Measurements from ENCODE around the gene YIPF1. TPM values are rescaled to one million over a fixed set of nuclear protein-coding genes. Genes with fewer than 3 reads are reported as not detected.
"Not testable (repeated sequence)": the region's sequence is repeated elsewhere in the genome, so short reads cannot be mapped to it uniquely, and the experiment has no call there.

Gene YIPF1
- total RNA-seq, 2 experiments from 2014 or later, result 4.3 to 5.5 TPM

- no peaks in the 10 kb centered on the region for H3K27me3 Mint-ChIP-seq
- Histone ChIP-seq H3K9me3 (ENCODE audit: control insufficient read depth in 1 of 2, insufficient read depth in 1 of 2, low read length in 2 of 2) (no peaks in the 10 kb centered on the region), H3K27ac (ENCODE audit: low read depth in 1 of 2, low read length in 2 of 2) (no peak overlapping the region), H3K27me3 (ENCODE audit: control insufficient read depth in 1 of 2, insufficient read depth in 2 of 2, low read length in 2 of 2) (no peaks in the 10 kb centered on the region), H3K4me1 (ENCODE audit: insufficient read depth, low read length) (no peaks in the 10 kb centered on the region), H3K4me3 (ENCODE audit: low read length) (no peak overlapping the region), H3K36me3 (ENCODE audit: insufficient read depth, low read length) (peaks cover 47% of the 10 kb centered on the region)
- peaks cover 3% of the 10 kb centered on the region for H3K4me1 Mint-ChIP-seq (ENCODE audit: low read depth)
- CTCF ChIA-PET, result no interaction called here
- POLR2A ChIA-PET, result no interaction called here
- no peak for DNase-seq
- TF ChIP-seq CTCF (IDR thresholded peaks at IDR 0.05), result no peak
- no peak overlapping the region for H3K4me3 Mint-ChIP-seq
- ATAC-seq (ENCODE audit: poor library complexity), result no peak
- intact Hi-C loops (cut with DNase I, micrococcal nuclease), result no loop called here
- peaks cover 77% of the 10 kb centered on the region for H3K36me3 Mint-ChIP-seq (ENCODE audit: low read depth)
- H3K27ac Mint-ChIP-seq, result no peak overlapping the region
- H3K9me3 Mint-ChIP-seq, result no peaks in the 10 kb centered on the region
These were observed 68.2 kb downstream of the YIPF1 start for GRCh38 chr1:53821380-53821779.

GRCh38 chr1:53819387-53819786 is 70.2 kb downstream of the YIPF1 start:
- Histone ChIP-seq H3K27me3 (ENCODE audit: control insufficient read depth in 1 of 2, insufficient read depth in 2 of 2, low read length in 2 of 2) (no peaks in the 10 kb centered on the region), H3K27ac (ENCODE audit: low read depth in 1 of 2, low read length in 2 of 2) (no peak overlapping the region), H3K4me1 (ENCODE audit: insufficient read depth, low read length) (no peaks in the 10 kb centered on the region), H3K36me3 (ENCODE audit: insufficient read depth, low read length) (peaks cover 29% of the 10 kb centered on the region), H3K4me3 (ENCODE audit: low read length) (no peak overlapping the region), H3K9me3 (ENCODE audit: control insufficient read depth in 1 of 2, insufficient read depth in 1 of 2, low read length in 2 of 2) (no peaks in the 10 kb centered on the region)
- H3K9me3 Mint-ChIP-seq, result no peaks in the 10 kb centered on the region
- TF ChIP-seq CTCF (IDR thresholded peaks at IDR 0.05), result no peak
- peaks cover 3% of the 10 kb centered on the region for H3K4me1 Mint-ChIP-seq (ENCODE audit: low read depth)
- POLR2A ChIA-PET, result no interaction called here
- H3K27me3 Mint-ChIP-seq, result no peaks in the 10 kb centered on the region
- ATAC-seq (ENCODE audit: poor library complexity), result no peak
- DNase-seq, result no peak
- no peak overlapping the region for H3K27ac Mint-ChIP-seq
- H3K36me3 Mint-ChIP-seq (ENCODE audit: low read depth), result peaks cover 77% of the 10 kb centered on the region
- H3K4me3 Mint-ChIP-seq, result no peak overlapping the region
- CTCF ChIA-PET, result no interaction called here
- intact Hi-C loops (cut with DNase I, micrococcal nuclease), result no loop called here

- H3K36me3 ChIP-seq (ENCODE audit: insufficient read depth, low read length), result peaks cover 17% of the 10 kb centered on the region
- POLR2A ChIA-PET, result not testable (repeated sequence)
These were observed 73.0 kb downstream of the YIPF1 start for GRCh38 chr1:53816584-53816983.

GRCh38 chr1:53815484-53815883 is 74.1 kb downstream of the YIPF1 start:
- CTCF ChIA-PET; H3K27ac Mint-ChIP-seq; POLR2A ChIA-PET; H3K4me3 Mint-ChIP-seq; H3K4me1 ChIP-seq (ENCODE audit: insufficient read depth, low read length); intact Hi-C loops (cut with DNase I, micrococcal nuclease); H3K4me1 Mint-ChIP-seq (ENCODE audit: low read depth); H3K4me3 ChIP-seq (ENCODE audit: low read length); H3K9me3 ChIP-seq (ENCODE audit: control insufficient read depth in 1 of 2, insufficient read depth in 1 of 2, low read length in 2 of 2); H3K27me3 Mint-ChIP-seq; DNase-seq; H3K27me3 ChIP-seq (ENCODE audit: control insufficient read depth in 1 of 2, insufficient read depth in 2 of 2, low read length in 2 of 2); ATAC-seq (ENCODE audit: poor library complexity); H3K27ac ChIP-seq (ENCODE audit: low read depth in 1 of 2, low read length in 2 of 2); H3K9me3 Mint-ChIP-seq: not testable (repeated sequence)
- peaks cover 98% of the 10 kb centered on the region for H3K36me3 Mint-ChIP-seq (ENCODE audit: low read depth)
- peaks cover 20% of the 10 kb centered on the region for H3K36me3 ChIP-seq (ENCODE audit: insufficient read depth, low read length)

More at GRCh38 chr1:53816584-53816983, 73.0 kb downstream of the YIPF1 start:
- H3K27me3 ChIP-seq (ENCODE audit: control insufficient read depth in 1 of 2, insufficient read depth in 2 of 2, low read length in 2 of 2); DNase-seq; H3K9me3 ChIP-seq (ENCODE audit: control insufficient read depth in 1 of 2, insufficient read depth in 1 of 2, low read length in 2 of 2); H3K27ac Mint-ChIP-seq; H3K27me3 Mint-ChIP-seq; ATAC-seq (ENCODE audit: poor library complexity); CTCF ChIA-PET; H3K27ac ChIP-seq (ENCODE audit: low read depth in 1 of 2, low read length in 2 of 2); H3K4me3 Mint-ChIP-seq; H3K4me3 ChIP-seq (ENCODE audit: low read length); H3K4me1 ChIP-seq (ENCODE audit: insufficient read depth, low read length); intact Hi-C loops (cut with DNase I, micrococcal nuclease); H3K9me3 Mint-ChIP-seq; H3K4me1 Mint-ChIP-seq (ENCODE audit: low read depth): not testable (repeated sequence)
- peaks cover 91% of the 10 kb centered on the region for H3K36me3 Mint-ChIP-seq (ENCODE audit: low read depth)
